Measurements from ENCODE around the gene CDON. TPM values are rescaled to one million over a fixed set of nuclear protein-coding genes. Genes with fewer than 3 reads are reported as not detected.

Gene CDON
- total RNA-seq, 1 experiment from 2014 or later, result 1.3 TPM

Other genes with a start within 250 kb of the CDON start
- not detected in 2 replicates for gene PATE4, start 229.6 kb downstream of the CDON start, total RNA-seq (2014; rRNA removed; shearing (Covaris generic))
- 13.1 and 15.4 TPM in 2 replicates for gene HYLS1, start 175.2 kb downstream of the CDON start, total RNA-seq (2014; rRNA removed; shearing (Covaris generic))
- 5.4 and 6.8 TPM in 2 replicates for gene PUS3, start 159.7 kb downstream of the CDON start, total RNA-seq (2014; rRNA removed; shearing (Covaris generic))
- gene DDX25, start 158.4 kb downstream of the CDON start, total RNA-seq (2014; rRNA removed; shearing (Covaris generic)), result not detected in 2 replicates
- not detected in 2 replicates for gene VSIG10L2, start 116.8 kb downstream of the CDON start, total RNA-seq (2014; rRNA removed; shearing (Covaris generic))
- gene RPUSD4, start 148.8 kb upstream of the CDON start, total RNA-seq (2014; rRNA removed; shearing (Covaris generic)), result 13.7 and 17.5 TPM in 2 replicates
- gene FAM118B, start 148.9 kb upstream of the CDON start, total RNA-seq (2014; rRNA removed; shearing (Covaris generic)), result 8.6 and 12.2 TPM in 2 replicates
- 70.6 and 85.1 TPM in 2 replicates for gene SRPRA, start 206.0 kb upstream of the CDON start, total RNA-seq (2014; rRNA removed; shearing (Covaris generic))
- gene FOXRED1, start 206.3 kb upstream of the CDON start, total RNA-seq (2014; rRNA removed; shearing (Covaris generic)), result 12.8 and 14.8 TPM in 2 replicates
- 1.4 and 1.7 TPM in 2 replicates for gene TIRAP, start 220.2 kb upstream of the CDON start, total RNA-seq (2014; rRNA removed; shearing (Covaris generic))
- gene DCPS, start 241.2 kb upstream of the CDON start, total RNA-seq (2014; rRNA removed; shearing (Covaris generic)), result 8.1 and 13.5 TPM in 2 replicates

Measured in SJSA1 (cell line).